Tibial nerve (tissue), 4 donors: ENCODE results near the gene C11orf86.

Experiments used
- EP300 ChIP-seq, 2 donors: sonication (generic); formaldehyde crosslinking; IDR thresholded peaks; one replicate each; pipeline ENCODE4 v1.6.1; 2017; ENCODE audit warnings: antibody characterized with exemption in 2 of 2, mild to moderate bottlenecking in 1 of 2
- POLR2A ChIP-seq, 2 donors: fragments of 450-650 bp; IDR thresholded peaks; one replicate each; pipeline ENCODE4 v1.6.1; 2017; ENCODE audit warnings: antibody characterized with exemption in 2 of 2, mild to moderate bottlenecking in 2 of 2, moderate library complexity in 2 of 2
- TF ChIP-seq, protein P1 (sequence below), 5 experiments: fragments of 200-600 bp in 3 of 5; fragments of 450-650 bp in 2 of 5; sonication (generic) in 3 of 5; IDR thresholded peaks; one replicate each; pipeline ENCODE4 v1.5.1; 2016 to 2019; ENCODE audit warnings: antibody characterized with exemption in 5 of 5, mild to moderate bottlenecking in 3 of 5, moderate library complexity in 2 of 5

DNA sequence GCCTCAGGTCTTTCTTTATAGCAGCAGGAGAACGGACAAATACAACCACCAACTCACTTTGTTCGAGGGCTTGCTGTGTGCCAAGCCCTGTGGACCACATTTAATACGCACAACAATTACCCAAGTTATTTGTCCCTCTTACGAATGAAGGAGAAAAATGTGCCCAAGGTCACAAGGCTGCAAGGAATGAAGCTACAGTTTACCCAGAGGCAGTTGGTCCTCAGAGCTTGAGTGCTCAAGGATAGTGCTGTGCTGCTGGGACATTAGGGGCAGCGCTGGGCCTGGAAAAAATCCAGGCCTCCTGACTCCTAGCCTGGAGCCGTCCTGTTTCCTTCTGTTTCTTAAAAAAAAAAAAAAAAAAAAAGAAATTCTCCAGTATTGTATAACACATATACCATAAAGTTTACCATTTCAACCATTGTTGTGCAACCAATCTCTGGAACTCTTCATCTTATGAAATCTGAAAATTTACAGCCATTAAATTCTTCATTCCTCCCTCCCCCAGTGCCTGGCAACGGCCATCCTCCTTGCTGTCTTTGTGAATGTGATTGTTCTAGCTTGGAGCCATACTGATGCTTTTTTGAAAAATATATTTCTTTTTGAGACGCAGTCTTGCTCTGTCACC lies 1.0 kb upstream of the C11orf86 start:
- TF ChIP-seq, protein P1, sequence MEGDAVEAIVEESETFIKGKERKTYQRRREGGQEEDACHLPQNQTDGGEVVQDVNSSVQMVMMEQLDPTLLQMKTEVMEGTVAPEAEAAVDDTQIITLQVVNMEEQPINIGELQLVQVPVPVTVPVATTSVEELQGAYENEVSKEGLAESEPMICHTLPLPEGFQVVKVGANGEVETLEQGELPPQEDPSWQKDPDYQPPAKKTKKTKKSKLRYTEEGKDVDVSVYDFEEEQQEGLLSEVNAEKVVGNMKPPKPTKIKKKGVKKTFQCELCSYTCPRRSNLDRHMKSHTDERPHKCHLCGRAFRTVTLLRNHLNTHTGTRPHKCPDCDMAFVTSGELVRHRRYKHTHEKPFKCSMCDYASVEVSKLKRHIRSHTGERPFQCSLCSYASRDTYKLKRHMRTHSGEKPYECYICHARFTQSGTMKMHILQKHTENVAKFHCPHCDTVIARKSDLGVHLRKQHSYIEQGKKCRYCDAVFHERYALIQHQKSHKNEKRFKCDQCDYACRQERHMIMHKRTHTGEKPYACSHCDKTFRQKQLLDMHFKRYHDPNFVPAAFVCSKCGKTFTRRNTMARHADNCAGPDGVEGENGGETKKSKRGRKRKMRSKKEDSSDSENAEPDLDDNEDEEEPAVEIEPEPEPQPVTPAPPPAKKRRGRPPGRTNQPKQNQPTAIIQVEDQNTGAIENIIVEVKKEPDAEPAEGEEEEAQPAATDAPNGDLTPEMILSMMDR (IDR thresholded peaks at IDR 0.05): no peak
- TF ChIP-seq POLR2A (IDR thresholded peaks at IDR 0.05) (no peak), EP300 (IDR thresholded peaks at IDR 0.05) (no peak)
